GM12873 (cell line): ENCODE data around the gene INPP5A.

ENCODE experiments used
- TF ChIP-seq, protein P1 (sequence below): IDR thresholded peaks from 2 replicates; pipeline ENCODE4 v1.5.1; 2012; ENCODE audit warnings: low read depth, mild to moderate bottlenecking, moderate library complexity, low read length, control low read depth; ENCODE audit not compliant: insufficient read depth; ENCODE audit errors: missing control alignments

The INPP5A gene

DNA sequence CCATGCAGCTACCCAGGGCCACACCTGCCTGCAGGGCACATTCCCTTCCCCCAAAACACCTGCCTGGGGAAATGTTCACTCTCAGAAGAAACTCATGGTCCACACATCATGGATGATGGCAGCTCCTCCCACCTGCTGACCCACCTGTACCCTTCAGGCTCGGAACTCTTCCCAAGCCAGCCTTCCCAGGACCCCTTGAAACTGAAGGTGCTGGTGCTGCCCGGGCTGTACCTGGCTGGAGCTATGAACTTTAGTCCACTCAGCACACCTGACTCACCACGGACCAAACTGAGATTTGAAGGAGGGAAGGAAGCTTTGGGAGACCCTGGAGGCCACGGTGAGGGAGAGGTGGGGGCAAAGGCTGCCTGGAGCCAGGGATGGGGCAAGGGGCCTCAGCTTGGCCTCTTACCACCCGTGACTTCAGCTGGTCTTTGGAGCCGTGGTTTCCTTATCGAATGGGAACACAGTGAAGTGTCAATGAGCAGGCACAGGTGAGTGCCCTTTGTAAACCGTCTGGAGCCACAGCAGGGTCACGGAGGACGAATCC lies 30.1 kb upstream of the INPP5A start:
- TF ChIP-seq, protein P1, sequence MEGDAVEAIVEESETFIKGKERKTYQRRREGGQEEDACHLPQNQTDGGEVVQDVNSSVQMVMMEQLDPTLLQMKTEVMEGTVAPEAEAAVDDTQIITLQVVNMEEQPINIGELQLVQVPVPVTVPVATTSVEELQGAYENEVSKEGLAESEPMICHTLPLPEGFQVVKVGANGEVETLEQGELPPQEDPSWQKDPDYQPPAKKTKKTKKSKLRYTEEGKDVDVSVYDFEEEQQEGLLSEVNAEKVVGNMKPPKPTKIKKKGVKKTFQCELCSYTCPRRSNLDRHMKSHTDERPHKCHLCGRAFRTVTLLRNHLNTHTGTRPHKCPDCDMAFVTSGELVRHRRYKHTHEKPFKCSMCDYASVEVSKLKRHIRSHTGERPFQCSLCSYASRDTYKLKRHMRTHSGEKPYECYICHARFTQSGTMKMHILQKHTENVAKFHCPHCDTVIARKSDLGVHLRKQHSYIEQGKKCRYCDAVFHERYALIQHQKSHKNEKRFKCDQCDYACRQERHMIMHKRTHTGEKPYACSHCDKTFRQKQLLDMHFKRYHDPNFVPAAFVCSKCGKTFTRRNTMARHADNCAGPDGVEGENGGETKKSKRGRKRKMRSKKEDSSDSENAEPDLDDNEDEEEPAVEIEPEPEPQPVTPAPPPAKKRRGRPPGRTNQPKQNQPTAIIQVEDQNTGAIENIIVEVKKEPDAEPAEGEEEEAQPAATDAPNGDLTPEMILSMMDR, result no peak

GRCh38 chr10:132507956-132508490 lies 29.6 kb upstream of the INPP5A start:
- TF ChIP-seq, protein P1, result no peak

DNA sequence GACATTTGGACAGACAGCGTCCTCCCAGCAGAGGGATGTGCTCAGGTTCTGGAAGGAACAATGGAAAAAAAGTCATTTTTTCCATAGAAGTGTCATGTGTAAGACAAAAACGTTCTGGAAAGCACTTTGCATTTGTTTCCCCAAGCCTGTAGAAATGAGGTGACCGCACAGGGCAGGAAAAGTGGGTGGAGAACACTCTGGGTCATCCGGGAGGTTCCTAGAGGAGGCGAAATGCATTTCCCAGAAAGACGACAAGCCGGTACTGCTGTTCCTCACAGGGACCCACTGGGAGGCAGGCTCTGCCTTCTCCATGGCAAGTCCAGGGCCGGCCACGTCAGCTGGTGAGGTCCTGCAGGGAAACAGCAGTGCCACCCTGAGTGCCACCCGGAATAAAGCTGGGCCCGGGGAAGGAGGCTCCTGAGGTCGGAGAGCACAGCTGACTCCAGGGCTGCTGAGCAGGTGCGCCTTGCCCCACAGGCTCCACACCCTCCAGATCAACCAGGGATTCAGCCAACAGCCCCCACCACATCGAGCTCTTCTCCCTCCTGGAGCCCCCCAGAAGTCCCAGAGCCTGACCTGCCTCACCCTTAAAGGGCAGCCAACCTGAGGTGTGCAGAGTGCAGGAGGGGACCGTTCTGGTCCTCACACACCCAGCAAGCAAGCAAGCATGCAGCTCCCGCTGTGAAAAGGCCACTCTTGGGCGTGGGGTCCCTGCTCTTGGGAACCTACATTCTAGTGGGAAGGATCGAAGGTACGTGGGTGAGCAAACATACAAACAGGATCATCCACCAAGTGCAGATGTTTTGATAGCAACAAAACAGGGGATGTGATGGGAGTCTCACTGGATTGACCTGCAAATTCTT lies 28.8 kb upstream of the INPP5A start:
- TF ChIP-seq, protein P1, result no peak

DNA sequence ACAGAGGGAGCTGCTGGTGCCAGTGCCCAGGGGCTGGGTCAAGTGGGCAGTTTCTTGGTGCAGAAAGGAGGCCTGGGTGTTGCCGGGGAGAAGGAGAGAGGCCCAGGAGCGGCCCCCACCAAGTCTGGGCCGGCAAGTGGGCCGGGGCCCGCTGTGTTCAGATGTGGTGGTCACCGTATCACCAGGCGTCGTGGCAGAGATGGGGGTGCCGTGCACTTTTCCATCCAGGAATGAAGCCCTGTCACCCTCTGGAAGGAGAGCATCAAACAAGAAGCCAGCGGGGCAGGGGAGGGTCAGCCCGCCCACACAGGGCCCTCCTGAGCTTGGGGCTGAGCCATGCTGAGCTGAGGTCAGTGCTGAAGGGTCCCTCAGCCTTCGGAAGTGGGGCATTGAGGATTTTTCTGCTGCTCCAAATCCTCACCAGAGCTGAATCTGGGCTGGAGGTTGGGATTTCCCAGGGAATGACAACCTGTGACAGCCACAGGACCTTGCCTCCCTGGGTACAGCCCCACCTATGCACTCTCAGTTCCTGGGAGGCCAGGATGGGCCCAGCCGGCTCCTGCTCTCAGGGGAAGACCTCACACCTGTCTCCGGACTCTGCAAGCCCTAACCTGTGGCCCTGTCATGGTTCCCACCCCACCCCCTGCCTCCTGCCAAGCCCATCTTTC lies 27.9 kb upstream of the INPP5A start:
- TF ChIP-seq, protein P1, result no peak

DNA sequence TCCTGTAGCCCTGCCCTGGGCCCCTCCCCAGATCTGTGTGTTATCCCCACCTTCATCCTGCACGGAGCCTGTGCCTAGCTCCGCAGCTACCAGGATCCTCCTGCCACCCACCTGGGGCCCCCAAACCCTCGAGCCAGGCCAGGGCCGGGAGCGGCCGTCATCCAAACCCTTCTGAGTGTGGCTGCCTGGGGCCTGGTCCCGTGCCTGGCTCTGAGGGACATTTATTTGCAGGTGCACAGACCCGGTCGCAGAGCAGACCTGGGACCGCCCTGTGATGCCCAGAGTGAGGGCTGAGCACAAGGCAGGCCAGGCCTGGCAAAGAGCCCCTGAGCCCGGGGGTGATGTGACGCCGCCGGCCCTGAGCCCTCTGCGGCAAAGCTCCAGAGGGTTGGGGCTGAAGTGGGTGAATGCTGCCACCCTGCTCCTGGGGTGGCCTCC lies 27.4 kb upstream of the INPP5A start:
- TF ChIP-seq, protein P1, result no peak

DNA sequence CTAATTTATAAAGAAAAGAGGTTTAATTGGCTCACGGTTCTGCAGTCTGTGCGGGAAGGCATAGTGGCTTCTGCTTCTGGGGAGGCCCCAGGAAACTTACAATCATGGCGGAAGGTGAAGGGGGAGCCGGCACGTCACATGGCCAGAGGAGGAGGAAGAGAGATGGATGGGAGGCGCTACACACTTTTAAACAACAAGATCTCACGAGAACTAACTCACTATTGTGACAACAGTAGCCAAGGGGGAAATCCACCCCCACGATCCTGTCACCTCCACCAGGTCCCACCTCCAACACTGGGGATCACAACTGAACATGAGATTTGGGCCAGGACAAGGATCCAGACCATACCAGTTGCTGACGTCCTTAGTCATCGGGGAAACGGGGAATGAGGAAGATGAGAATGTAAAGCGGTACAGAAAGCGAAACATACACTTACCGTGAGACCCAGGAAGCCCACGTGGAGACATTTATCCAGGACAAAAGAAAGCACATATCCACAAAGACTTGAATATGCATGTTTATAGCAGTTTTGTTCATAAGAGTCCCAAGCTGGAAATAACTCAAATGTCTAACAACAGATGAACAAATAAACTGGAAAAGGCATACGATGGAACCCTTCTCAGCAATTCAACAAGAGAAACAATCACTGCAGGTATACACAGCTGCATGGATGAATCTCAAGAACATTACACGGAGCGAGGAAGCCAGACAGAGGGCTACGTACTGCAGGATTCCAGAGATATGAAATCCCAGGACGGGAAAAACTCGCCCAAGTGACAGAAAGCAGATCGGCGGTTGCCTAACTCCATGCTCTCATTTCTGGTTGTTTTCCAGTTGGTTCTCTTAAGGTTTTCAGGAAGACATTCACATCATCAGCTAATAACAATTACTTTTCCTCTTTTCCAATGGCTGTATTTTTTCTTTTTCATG lies 26.2 kb upstream of the INPP5A start:
- TF ChIP-seq, protein P1, result no peak
